Mesenteric fat pad (tissue), 1 donor: Measurements from ENCODE around the gene FOSB. TPM values are rescaled to one million over a fixed set of nuclear protein-coding genes. Genes with fewer than 3 reads are reported as not detected.
"Not testable (repeated sequence)": the region's sequence is repeated elsewhere in the genome, so short reads cannot be mapped to it uniquely, and the experiment has no call there.

Experiments used
- DNase-seq: peaks from one replicate; pipeline ENCODE4 v3.0.0-alpha.2; 2020; ENCODE audit warnings: low spot score
- long read RNA-seq: library from polyadenylated mRNA; unstranded; transcript quantifications from one replicate; pipeline ENCODE4 v2.0.0, GENCODE V29; 2020
- total RNA-seq: library from RNA; stranded (reverse); fragmentation: NEBNext Ultra II Directional; extraction: Animal tissue kit (Norgen Biotek cat#: 25700); gene quantifications from one replicate; pipeline ENCODE4 v1.2.1, GENCODE V29; 2021
- donor health status: DM: yes; HTN: yes; CAD: no.

FOSB gene
- total RNA-seq = 907 TPM
- long read RNA-seq, transcript FOSB-205 (1 exons, 2,182 nt) = major isoform, 40 of 381 reads
- long read RNA-seq, partial matches to known transcripts = 5 of 381 reads
- long read RNA-seq, other reads (novel, unspliced or antisense) = 331 of 381 reads

GRCh38 chr19:45467456-45468158, at the start of gene FOSB:
FOSB (plus strand) TSS chr19:45467996; CDS start chr19:45468587, 591 bp downstream.
- peak; percentile 98 for DNase-seq

GRCh38 chr19:45418802-45419201, 49.0 kb upstream of the FOSB start:
- DNase-seq = no peak

- no peak for DNase-seq
Measured at GRCh38 chr19:45419396-45419795, 48.4 kb upstream of the FOSB start.

GRCh38 chr19:45419895-45420294, 47.9 kb upstream of the FOSB start:
- DNase-seq = no peak

DNA sequence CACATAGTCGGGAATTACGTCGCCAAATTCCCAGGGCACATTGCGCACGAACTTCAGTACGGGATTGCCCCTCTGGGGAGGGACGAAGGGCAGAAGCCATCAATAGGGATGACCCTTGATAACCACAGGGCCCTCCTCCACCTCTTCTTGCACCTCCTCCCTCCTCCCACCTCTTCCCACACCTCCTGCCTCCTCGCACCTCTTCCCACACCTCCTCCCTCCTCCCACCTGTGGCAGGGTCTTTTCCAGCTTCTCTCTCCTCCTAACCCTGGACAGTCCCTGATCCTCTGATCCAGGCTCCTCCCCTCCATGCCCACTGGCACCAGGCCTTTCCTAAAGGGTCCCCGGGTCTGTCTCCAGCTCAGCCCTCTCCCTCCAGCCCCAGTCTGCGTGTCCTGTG, 47.4 kb upstream of the FOSB start:
- DNase-seq = no peak

DNA sequence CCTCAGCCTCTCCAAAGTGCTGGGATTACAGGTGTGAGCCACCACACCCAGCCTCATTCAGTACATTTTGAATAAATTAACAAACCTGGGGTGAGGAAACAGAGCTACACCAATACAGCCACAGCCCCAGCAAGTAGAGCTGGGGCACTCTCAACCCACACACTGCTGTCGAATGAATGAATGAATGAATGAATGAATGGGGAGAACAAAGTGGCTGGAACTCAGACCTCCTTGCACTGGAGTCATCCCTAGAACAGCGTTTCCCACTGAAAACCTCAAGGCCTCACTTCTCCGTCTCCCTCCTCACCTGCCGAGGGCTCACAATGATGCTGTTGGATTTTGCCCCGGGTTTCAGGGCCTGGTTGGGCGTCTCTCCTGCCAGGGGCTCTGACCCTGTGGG, 46.9 kb upstream of the FOSB start:
- no peak for DNase-seq

- DNase-seq = no peak
Measured at GRCh38 chr19:45421947-45422498, 45.8 kb upstream of the FOSB start.

DNA sequence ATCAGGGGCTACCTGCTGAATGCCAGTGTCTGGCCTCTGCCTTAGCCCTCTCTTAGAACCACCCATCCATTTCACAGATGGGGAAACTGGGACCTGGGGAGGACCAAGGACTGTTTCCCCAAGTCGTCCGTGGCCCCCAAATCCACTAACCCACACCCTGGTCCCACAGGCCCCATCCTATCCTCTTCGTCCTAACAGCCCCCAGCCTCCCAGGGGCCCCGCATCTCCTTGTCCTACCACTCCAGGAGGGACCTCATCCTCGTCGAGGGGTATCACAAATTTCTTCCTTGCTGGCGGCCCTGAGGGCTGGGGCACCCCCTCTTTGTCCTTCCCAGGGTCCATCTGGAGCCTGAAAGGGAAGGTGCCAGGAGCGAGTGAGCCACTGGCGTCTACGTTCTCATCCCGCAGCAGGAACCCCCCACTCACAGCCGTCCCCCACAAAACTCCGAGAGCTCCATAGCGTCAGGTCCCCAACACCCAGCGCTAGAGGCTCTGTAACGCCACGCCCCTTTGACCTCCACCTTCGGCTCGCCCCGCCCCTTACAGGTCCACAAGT, 44.7 kb upstream of the FOSB start:
- DNase-seq = no peak

GRCh38 chr19:45423589-45424190, 44.1 kb upstream of the FOSB start, which contains the start of gene ERCC1:
ERCC1 (minus strand) TSS chr19:45423917; CDS start chr19:45423374, 543 bp downstream.
- peak; percentile 98 for DNase-seq

DNA sequence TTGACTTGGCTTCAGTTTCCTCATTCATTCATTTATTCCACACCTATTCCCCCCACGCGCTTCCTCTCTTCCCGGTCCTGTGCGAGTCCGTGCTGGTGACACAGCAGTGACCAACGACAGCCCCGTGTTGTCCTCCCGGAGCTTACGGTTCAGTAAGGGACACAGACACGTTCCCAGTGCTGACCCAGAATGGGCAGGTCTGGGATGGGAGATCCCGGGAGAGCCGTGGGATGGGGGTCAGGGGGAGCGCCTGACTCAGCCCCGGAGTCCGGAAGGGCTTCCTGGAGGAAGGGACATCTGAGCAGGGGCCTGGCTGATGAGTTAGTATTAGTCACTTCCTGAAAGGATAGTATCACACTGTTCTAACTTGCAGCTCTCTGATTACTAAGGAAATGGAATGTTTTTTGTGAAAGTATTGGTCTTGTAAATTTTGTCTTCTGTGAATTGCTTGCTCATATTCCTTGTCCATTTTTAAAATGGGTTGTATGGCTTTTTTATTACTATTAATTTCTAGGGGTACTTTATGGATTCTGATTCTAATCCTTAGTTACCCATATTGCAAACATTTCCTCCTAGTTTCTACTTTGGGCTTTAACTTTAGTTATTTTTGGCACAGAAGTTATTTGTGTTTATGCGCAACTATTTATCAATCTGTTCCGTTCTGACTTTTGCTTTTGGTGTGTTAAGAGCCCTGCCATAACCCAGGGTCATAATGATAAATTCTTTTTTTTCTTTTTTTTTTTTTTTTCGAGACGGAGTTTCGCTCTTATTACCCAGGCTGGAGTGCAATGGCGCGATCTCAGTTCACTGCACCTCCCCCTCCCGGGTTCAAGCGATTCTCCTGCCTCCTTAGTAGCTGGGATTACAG, 43.4 kb upstream of the FOSB start:
- no peak for DNase-seq

DNA sequence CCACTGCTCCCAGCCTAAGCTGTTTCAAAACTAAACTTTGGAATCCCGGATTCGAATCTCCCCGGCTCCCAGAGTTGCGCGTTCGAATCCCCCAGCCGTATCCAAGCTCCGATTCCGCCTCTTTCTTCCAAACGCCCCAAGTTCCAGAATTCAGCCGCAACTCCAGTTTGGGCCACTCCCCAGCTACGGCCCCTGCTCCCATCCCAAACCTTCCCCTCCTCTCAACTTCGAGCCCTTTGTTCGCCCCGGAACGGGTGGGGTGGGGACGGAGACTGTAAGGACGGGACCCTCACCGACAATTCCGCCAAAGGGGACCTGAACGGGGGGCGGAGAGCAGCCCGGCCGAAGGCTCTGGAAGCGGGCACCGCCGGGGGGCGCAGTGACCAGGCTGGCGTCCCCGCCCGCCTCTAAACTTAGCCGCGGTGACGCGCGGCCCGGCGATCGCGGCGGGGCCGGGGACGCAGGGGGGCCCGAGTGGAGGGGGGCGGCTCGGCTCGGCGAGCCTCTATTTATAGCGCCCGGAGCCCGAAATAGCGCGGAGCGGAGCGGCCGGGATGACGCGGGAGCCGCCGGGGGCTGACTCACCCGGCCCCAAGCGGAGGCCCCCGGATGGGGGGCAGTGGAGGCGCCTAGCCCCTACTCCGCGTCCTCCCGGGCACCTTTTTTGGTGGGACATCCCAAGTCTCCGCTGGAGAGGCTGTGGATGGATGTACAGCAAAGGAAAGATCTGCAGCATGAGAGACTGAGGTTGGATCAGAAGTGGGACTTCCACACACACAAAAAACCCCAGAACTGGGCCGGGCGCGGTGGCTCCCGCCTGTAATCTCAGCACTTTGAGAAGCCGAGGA, 39.2 kb upstream of the FOSB start:
- DNase-seq = no peak

GRCh38 chr19:45429896-45430295, 37.9 kb upstream of the FOSB start:
- not testable (repeated sequence) for DNase-seq

DNA sequence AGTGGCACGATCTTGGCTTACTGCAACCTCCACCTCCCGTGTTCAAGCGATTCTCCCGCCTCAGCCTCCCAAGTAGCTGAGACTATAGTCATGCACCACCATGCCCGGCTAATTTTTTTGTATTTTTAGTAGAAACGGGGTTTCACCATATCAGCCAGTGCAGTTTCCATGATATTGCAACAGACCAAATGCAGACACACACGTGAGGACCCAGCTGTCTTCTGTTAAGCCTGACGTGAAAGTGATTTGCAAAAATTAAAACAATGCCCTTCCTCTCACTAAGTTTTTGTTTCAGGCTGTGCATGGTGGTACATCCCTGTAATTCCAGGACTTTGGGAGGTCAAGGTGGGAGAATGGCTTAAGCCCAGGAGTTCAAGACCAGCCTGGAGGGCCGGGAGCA, 36.8 kb upstream of the FOSB start:
- not testable (repeated sequence) for DNase-seq

DNA sequence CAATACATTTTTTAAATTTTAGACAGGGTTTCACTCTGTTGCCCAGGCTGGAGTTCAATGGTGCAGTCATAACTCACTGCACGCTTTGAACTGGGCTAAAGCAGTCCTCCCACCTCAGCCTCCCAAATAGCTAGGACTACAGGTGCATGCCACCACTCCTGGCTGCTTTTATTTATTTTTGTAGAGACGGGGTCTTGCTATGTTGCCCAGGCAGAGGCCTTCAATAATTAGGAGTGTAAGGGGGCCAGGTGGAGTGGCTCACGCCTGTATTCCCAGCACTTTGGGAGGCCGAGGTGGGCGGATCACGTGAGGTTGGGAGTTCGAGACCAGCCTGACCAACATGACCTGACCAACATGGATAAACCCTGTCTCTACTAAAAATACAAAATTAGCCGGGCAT, 35.3 kb upstream of the FOSB start:
- DNase-seq = not testable (repeated sequence)

DNA sequence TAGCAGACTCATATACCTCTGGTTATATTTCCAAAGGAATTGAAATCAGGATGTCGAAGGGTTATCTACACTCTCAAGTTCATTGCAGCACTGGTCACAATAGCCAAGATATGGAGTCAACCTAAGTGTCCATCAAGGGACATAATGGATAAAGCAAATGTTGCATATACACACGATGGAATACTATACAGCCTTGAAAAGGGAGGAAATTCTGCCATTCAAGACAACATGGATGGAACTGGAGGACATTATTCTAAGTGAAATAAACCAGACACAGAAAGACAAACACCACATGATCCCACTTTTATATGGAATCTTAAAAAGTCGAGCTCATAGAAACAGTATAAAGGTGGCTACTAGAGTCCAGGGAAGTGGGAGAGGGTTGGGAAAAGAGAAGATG, 30.5 kb upstream of the FOSB start:
- no peak for DNase-seq

DNA sequence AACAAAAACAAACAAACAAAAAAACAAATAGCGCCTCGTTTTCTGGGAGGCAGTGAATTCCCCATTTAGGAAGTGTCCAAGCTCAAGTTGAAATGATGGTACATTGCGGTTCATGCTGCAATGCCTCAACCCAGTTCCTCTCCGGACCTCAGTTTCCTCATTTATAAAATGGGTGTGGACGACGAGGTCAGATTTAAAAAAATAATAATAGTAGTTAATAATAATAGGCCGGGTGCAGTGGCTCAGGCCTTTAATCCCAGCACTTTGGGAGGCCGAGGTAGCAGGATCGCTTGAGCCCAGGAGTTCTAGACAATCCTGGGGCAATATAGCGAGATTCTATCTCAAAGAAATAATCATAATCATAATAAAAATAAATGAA, 28.6 kb upstream of the FOSB start:
- DNase-seq = no peak

GRCh38 chr19:45439569-45440258, 28.1 kb upstream of the FOSB start:
- DNase-seq = peak; percentile 93

DNA sequence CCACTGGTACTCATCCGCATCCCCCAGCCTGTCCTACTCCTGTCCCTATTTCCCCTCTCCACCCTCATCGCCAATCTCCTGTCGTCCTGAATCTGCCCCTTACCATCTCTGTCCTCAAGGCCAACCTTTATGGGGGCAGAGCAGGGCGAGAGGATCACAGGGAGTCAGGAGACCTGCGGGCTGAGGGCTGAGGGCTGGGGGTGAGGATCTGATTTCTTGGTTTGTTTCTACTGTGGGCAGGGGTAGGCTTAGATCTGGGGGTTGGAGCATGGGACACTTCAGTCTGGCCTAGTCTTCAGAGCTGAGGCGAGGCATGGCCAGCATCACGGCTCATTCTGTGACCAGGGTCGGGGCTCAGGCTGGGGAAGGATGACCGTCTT, 27.5 kb upstream of the FOSB start:
- DNase-seq = no peak

DNA sequence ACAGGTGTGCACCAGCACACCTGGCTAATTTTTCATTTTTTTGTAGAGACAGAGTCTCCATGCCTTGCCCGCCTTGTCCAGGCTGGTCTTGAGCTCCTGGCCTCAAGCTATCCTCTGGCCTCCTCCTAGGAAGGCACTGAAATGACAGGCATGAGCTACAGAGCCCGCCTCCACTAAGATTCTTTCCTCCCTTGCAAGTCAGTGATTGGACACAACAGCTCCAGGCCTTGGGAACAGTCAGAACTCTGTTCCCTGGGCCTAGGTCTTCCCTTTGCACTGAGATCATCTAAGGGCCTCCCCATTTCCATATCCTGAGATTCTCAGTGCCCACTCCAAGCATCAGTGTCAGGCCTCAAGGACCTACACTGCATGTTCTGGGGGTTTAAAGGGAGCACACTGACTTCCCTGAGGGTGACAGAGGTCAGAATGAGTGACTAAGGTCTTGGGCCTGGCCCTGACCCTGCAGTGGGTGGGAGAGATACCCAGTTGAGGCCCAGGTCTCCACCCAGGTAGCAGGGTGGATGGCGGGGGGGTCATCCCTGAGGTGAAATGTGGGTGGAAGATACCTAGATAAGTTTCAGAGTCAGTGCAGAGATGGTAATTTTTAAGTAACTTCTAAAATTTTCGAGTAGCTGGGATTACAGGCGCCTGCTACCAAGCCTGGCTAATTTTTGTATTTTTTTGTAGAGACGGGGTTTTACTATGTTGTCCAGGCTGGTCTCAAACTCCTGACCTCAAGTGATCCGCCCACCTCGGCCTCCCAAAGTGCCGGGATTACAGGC, 26.7 kb upstream of the FOSB start:
- no peak for DNase-seq
